ENCODE results near the gene MOCS2.
A peak's percentile ranks its signal among the peaks of the same experiment; 100 is the strongest.

GRCh38 chr5:53095931-53096525 is 13.5 kb downstream of the MOCS2 start:
- peak; percentile 90 for TF ChIP-seq CTCF (conservative IDR thresholded peaks at IDR 0.05)
- TF ChIP-seq EZH2 (IDR thresholded peaks at IDR 0.05; ENCODE audit: low read depth), result no peak
